Muscle layer of duodenum (tissue), 2 donors: ENCODE data around the gene ARL8B.
A peak's percentile ranks its signal among the peaks of the same experiment; 100 is the strongest.
"Not testable (repeated sequence)": the region's sequence is repeated elsewhere in the genome, so short reads cannot be mapped to it uniquely, and the experiment has no call there.

Experiments
- H3K27ac ChIP-seq: one replicate; pipeline ENCODE4 v1.7.0; 2013; ENCODE audit warnings: mild to moderate bottlenecking, low read length
- H3K27me3 ChIP-seq: one replicate; pipeline ENCODE4 v1.7.0; 2013; ENCODE audit warnings: low read depth, mild to moderate bottlenecking, control low read depth, low read length
- H3K36me3 ChIP-seq, 2 donors: one replicate each; pipeline ENCODE4 v1.7.0; 2013; ENCODE audit warnings: low read length in 2 of 2, control low read depth in 1 of 2, mild to moderate bottlenecking in 1 of 2; ENCODE audit not compliant: insufficient read depth in 2 of 2, control insufficient read depth in 1 of 2
- H3K4me1 ChIP-seq, 2 donors: one replicate each; pipeline ENCODE4 v1.7.0; 2013; ENCODE audit warnings: low read length in 2 of 2, mild to moderate bottlenecking in 2 of 2, control low read depth in 1 of 2, moderate library complexity in 1 of 2; ENCODE audit not compliant: insufficient read depth in 2 of 2, control insufficient read depth in 1 of 2
- H3K4me3 ChIP-seq, 2 donors: one replicate each; pipeline ENCODE4 v1.7.0; 2013; ENCODE audit warnings: low read length in 2 of 2, low read depth in 1 of 2, mild to moderate bottlenecking in 1 of 2
- H3K9me3 ChIP-seq, 2 donors: one replicate each; pipeline ENCODE4 v1.7.0; 2013; ENCODE audit warnings: low read length in 2 of 2, control low read depth in 1 of 2, mild to moderate bottlenecking in 1 of 2; ENCODE audit not compliant: control insufficient read depth in 1 of 2
- donor health status: healthy.

Gene ARL8B

DNA sequence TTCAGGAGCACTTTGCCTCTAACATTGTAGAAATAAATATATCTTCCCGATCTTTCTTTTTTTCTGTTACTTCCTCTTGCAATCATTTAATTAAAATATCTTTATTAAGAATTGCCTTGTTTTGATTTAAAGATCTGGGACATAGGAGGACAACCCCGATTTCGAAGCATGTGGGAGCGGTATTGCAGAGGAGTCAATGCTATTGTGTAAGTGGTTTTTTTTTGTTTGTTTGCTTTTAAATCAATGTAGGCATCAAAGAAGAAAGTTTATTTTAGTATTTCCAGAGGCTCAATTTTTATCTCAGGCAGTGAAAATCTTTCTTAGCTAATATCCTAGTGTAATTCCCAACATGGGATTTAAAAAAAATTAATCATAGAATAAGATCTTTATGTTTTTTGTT lies 49.9 kb downstream of the ARL8B start:
- Histone ChIP-seq H3K4me1 (peaks cover 0 to 5% of the 10 kb centered on the region in 2 donors), H3K4me3 (no peak overlapping the region), H3K9me3 (no peaks in the 10 kb centered on the region), H3K36me3 (peaks cover 39 to 48% of the 10 kb centered on the region in 2 donors), H3K27ac (no peak overlapping the region), H3K27me3 (no peaks in the 10 kb centered on the region)

DNA sequence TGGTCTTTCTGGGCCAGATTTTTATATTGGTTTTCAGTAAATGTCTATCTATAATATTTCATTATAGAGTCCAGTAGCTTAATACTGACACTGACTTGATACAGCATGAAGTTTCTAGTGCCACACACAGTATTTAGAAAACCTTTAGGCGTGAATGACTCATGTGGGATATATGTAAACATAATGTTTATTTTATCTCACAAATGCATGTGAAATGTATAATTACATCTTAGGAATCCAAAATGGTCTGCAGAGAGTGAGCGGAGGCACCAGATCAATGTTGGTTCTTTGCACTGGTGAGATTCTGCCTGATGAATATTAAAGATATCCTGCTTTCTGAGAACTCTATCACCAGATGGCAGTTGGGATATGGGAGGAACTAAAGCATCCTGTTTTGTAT lies 56.9 kb downstream of the ARL8B start:
- peaks cover 53 to 60% of the 10 kb centered on the region in 2 donors for H3K36me3 ChIP-seq

DNA sequence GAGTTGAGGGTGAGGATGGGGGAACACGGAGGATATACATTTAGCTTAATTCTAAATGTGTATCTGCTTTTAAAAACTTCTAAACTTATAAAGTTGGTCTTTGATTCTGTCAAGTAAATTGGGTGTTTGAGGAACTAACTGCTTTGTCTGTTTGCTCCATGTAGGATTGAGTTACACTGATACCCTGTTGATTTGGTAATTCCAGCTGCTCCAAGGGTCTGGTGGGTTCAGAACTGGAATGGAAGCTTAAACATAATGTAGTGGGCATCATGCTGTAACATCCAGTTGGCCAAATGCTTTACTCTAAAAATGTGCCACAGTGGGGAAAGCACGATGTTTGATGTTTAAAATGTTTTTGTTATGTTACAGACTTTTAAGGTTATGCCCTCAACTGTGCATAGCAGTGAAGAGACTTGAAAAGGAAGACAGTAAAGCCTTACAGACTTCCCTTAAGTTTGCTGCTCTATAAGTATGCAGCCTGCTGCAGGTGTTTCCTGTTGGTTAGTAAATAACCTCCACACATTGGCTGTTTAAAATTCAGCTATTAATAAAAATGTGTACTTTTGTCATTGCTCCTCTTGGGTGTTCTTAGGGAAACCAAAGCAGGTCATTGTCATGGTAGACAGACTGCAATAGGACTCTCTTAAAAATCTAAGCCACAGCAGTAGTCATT lies 59.5 kb downstream of the ARL8B start:
- Histone ChIP-seq H3K9me3 (no peaks in the 10 kb centered on the region), H3K4me3 (no peak overlapping the region), H3K27ac (no peak overlapping the region), H3K27me3 (no peaks in the 10 kb centered on the region), H3K4me1 (peaks cover 0 to 5% of the 10 kb centered on the region in 2 donors), H3K36me3 (peaks cover 37 to 39% of the 10 kb centered on the region in 2 donors)

More for the DNA sequence above, 56.9 kb downstream of the ARL8B start:
- not testable (repeated sequence) for H3K4me3 ChIP-seq, H3K4me1 ChIP-seq, H3K9me3 ChIP-seq, H3K27me3 ChIP-seq, H3K27ac ChIP-seq

DNA sequence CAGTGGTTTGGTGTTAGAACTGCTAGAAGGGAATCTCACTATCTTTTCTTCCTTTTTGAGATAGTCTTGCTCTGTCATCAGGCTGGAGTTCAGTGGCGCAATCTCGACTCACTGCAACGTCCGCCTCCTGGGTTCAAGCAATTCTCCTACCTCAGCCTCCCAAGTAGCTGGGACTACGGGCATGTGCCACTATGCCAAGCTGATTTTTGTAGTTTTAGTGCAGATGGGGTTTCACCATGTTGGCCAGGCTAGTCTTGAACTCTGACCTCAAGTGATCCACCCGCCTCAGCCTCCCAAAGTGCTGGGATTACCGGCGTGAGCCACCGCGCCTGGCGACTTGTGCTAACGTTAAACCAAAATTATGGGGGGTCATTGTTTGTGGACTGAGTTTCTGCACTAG lies 61.6 kb downstream of the ARL8B start:
- H3K36me3 ChIP-seq: peaks cover 24 to 28% of the 10 kb centered on the region in 2 donors
- not testable (repeated sequence) for H3K9me3 ChIP-seq, H3K27ac ChIP-seq, H3K27me3 ChIP-seq, H3K4me1 ChIP-seq, H3K4me3 ChIP-seq

DNA sequence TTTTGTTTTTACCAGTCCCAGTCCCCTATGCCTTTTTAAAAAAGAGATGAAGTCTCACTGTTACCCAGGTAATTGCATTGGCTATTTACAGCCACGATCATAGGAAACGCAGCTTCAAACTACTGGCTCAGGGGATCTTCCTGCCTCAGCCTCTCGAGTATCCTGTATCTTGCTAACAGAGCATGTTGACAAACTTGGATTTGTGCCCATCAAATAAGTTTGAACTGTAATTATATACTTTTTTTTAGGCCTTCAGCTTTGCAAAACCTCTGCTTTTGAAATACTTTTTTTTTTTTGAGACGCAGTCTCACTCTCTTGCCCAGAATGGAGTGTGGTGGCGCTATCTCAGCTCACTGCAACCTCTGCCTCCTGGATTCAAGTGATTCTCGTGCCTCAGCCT lies 62.4 kb downstream of the ARL8B start:
- Histone ChIP-seq H3K4me1 (peaks cover 4 to 6% of the 10 kb centered on the region in 2 donors), H3K27me3 (no peaks in the 10 kb centered on the region), H3K27ac (no peak overlapping the region)

DNA sequence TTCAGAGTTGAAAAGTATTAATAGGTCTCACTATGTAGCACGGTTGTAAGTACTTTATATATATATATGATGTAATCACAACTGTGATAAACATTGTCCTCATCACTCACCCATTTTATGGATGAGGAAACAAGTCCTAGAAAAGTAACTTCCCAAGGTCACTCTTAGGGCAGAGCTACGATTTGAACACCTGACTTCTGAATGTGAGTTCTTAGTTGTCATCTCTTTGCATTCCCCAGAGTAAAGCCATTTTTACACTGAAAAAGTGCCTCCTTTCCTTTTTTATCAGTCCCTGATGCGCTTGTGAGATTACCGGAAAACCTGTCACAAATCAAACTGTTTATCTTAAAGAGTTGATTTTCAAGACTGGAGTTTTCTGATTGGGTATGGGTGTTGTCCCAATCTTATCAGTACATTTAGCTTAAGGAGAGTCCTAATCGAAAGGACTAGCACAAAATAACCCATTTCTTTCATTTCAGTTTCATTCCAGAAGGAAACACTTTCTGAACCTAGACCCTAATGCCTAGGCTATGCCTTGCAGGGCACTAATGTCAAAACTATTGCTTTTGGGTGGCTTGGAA lies 63.1 kb downstream of the ARL8B start:
- Histone ChIP-seq H3K4me1 (peaks cover 4 to 10% of the 10 kb centered on the region in 2 donors), H3K27ac (no peak overlapping the region), H3K27me3 (no peaks in the 10 kb centered on the region), H3K4me3 (no peak overlapping the region), H3K9me3 (no peaks in the 10 kb centered on the region), H3K36me3 (peaks cover 14 to 17% of the 10 kb centered on the region in 2 donors)

More for the DNA sequence above, 62.4 kb downstream of the ARL8B start:
- Histone ChIP-seq H3K9me3 (no peaks in the 10 kb centered on the region), H3K36me3 (peaks cover 19 to 23% of the 10 kb centered on the region in 2 donors), H3K4me3 (no peak overlapping the region)

DNA sequence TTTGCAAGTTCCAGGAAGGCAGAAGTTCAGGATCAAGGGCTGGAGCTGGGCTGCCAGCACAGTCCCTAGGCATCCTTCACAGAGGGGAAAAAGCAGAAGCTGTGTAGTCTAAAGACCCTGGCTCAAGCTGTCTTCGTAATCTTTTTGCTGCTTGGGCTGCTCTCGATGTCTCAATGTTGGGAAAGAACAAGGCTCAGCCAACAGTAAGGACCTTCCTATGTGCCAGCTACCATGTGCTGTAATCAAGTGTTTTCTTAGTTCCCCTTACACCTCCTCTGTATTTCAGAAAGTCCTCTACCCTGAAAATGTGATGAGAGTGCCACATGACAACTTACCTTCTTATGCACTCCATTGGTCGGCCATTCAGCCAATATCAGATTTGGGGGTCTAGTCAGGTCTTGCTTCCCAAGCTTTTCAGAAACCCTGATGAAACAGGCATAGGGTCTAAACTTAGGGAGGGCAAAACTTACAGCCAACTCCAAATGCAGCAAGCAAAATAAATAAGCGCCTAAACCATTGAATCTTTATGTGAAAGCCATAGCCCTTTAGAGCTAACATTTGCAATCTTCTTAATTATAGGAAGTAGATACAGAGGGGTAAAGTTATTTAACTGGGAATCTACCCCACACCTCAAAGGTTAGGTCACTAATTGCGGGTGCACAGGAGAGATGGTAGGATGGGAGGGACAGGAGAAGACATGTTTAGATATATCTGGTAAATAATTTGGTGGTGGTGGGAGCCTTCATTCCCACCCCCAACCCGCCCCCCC lies 64.2 kb downstream of the ARL8B start:
- Histone ChIP-seq H3K27me3 (no peaks in the 10 kb centered on the region), H3K9me3 (no peaks in the 10 kb centered on the region), H3K36me3 (peaks cover 10 to 12% of the 10 kb centered on the region in 2 donors), H3K4me1 (peaks cover 4 to 15% of the 10 kb centered on the region in 2 donors), H3K4me3 (peak overlapping the region; percentile 94 to 95), H3K27ac (peak overlapping the region; percentile 90)

DNA sequence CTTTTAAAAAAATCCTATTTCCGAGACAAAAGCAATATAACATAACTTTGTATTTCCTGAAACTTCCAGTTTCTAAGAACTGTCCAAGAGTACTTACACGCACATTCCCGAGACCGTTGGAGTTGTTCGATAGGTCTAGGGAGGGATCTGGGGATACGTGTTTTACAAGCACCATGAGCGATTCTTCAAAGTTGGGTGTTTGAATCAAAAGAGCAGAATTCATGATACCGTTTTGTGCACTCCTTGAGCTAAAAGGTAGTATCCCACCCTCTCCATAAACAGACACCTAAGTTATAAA lies 64.7 kb downstream of the ARL8B start:
- H3K36me3 ChIP-seq: peaks cover 4 to 7% of the 10 kb centered on the region in 2 donors
- H3K4me1 ChIP-seq: peaks cover 4 to 15% of the 10 kb centered on the region in 2 donors
- peak overlapping the region; percentile 94 to 95 for H3K4me3 ChIP-seq
- peak overlapping the region; percentile 90 for H3K27ac ChIP-seq
- no peaks in the 10 kb centered on the region for H3K27me3 ChIP-seq
- H3K9me3 ChIP-seq: no peaks in the 10 kb centered on the region

DNA sequence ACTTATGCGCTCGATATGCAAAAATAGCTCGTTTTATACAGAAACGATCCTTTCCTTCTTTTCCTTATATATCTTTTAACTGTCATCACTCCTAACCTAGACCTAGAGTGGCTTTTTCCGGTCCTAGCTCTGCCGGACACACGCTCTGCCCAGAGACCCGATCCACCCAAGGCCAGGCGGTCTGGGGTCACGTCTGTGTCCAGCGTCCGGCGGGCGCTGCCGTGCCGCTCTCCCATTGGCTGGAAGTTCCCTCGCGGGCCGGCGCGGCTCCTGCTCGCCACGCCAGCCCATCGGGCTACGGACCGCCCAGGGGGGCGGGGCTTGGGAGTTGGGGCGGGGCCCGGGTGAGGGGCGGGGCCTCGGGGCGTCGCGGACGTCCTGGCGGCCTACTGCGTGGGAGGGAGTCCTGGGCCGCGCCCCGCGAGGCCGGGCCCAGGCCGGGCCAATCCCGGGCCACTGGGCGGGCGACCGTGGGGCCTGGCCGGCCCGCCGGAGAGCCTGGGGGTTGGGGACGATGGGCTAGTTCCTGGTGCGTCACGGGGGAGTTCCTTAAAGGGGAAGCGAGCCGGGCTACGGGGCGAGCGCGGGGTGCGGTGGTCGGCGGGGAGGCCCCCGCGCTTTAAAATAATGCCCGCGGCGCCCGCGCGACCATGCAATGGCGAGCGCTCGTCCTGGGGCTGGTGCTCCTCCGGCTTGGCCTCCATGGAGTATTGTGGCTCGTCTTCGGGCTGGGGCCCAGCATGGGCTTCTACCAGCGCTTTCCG lies 65.2 kb downstream of the ARL8B start, which contains the start of gene EDEM1:
Gene EDEM1, plus strand, starts transcription at position 552 of the 764 bp plus-strand sequence. Its CDS starts 99 bp downstream, at position 651.
- peaks cover 0 to 4% of the 10 kb centered on the region in 2 donors for H3K36me3 ChIP-seq
- H3K27ac ChIP-seq: peak within 1 kb of the TSS; percentile 90
- H3K4me1 ChIP-seq: peaks cover 4 to 18% of the 10 kb centered on the region in 2 donors
- H3K4me3 ChIP-seq: peak within 1 kb of the TSS; percentile 94 to 95
- H3K27me3 ChIP-seq: no peaks in the 10 kb centered on the region
- no peaks in the 10 kb centered on the region for H3K9me3 ChIP-seq

DNA sequence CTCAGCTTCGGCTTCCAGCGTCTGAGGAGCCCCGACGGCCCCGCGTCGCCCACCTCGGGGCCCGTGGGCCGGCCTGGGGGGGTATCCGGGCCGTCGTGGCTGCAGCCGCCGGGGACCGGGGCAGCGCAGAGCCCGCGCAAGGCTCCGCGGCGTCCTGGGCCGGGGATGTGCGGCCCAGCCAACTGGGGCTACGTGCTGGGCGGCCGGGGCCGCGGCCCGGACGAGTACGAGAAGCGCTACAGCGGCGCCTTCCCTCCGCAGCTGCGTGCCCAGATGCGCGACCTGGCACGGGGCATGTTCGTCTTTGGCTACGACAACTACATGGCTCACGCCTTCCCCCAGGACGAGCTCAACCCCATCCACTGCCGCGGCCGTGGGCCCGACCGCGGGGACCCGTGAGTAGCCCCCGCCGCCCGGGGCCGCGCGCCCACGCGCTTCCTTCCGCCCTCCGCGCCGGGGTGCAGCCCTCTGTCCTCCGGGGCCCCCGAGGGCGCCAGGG lies 65.9 kb downstream of the ARL8B start:
- H3K27ac ChIP-seq: peak overlapping the region; percentile 90
- peaks cover 4 to 24% of the 10 kb centered on the region in 2 donors for H3K4me1 ChIP-seq
- no peaks in the 10 kb centered on the region for H3K36me3 ChIP-seq

More for the DNA sequence above, 65.9 kb downstream of the ARL8B start:
- no peaks in the 10 kb centered on the region for H3K27me3 ChIP-seq
- H3K9me3 ChIP-seq: no peaks in the 10 kb centered on the region
- H3K4me3 ChIP-seq: peak overlapping the region; percentile 86 to 94
